NCI-H2196 (cell line): Measurements from ENCODE around the gene TAPT1.
"Not testable (repeated sequence)": the region's sequence is repeated elsewhere in the genome, so short reads cannot be mapped to it uniquely, and the experiment has no call there.

Source experiments
- DNase-seq: peaks from one replicate; lab custom pipeline; 2025; ENCODE audit not compliant: unreplicated experiment; lab: John Stamatoyannopoulos, UW

Gene TAPT1

GRCh38 chr4:16213121-16213520 lies 13.2 kb downstream of the TAPT1 start:
- no peak for DNase-seq

DNA sequence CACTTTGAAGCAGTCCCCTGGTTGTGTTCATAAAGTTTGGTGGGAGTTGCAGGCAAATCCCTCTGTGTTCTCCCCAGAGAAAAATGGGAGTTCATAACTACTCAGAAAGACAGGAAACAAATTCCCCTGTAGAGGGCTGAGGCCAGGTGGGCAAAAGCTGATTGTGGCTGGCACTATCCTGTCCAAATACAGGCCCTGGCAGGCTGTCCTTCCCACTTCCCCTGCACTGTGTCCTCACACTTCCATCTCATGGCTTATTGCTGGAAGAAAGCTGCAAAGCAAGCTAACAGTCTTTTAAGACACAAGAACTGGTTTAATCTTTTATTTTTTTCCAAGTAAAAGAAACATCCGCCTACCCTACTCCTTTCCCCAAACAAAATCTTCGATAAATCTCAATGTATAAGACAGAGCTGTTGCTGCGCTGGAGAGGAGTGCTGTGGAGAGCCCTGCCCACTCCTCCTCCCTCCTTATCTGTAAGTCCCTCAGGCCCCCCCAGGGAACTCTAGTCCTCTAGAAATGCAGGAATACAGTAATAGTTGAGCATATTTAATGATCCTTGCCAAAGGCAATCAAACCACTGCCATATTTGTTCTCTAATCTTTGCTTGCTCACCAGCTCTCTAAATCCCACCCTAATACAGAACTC lies 14.0 kb downstream of the TAPT1 start:
- no peak for DNase-seq

DNA sequence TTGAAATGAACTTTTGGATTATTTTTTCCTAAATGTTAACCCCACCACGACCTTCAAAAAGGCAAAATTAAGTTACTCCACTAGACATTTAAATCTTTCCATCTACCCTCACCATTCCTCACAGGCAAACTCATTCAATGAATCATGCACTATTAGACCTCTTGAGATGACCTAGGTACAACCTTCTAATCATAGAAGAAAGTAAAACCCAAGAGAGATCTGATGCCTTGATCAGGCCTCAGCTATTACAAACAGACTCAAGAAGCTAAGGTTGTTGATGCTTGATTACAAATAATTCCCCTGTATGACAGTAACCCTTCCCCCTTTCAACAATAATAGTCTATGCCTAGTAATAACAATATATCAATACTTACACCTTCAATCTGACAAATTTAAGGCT lies 18.9 kb downstream of the TAPT1 start:
- DNase-seq, result no peak

GRCh38 chr4:16206848-16207247 lies 19.4 kb downstream of the TAPT1 start:
- no peak for DNase-seq

DNA sequence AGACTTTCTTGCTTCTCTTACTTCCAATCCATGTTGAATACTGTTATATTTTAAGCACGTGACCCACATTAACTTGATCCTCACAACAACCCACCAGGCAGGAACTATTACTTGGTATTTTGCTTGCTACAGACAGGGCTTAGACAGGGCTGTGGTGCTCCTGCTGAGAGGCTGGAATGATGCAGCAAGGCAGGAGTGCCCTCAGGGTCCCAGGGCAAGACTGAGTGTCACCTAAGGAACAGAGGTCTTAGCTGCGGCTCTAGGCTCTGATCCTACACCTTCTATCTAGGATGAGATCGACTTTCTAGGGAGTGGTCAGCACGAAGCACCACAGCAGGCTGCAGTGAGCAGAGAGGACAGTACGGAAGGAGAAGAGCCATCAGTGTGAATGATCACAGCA lies 20.0 kb downstream of the TAPT1 start:
- DNase-seq, result no peak

DNA sequence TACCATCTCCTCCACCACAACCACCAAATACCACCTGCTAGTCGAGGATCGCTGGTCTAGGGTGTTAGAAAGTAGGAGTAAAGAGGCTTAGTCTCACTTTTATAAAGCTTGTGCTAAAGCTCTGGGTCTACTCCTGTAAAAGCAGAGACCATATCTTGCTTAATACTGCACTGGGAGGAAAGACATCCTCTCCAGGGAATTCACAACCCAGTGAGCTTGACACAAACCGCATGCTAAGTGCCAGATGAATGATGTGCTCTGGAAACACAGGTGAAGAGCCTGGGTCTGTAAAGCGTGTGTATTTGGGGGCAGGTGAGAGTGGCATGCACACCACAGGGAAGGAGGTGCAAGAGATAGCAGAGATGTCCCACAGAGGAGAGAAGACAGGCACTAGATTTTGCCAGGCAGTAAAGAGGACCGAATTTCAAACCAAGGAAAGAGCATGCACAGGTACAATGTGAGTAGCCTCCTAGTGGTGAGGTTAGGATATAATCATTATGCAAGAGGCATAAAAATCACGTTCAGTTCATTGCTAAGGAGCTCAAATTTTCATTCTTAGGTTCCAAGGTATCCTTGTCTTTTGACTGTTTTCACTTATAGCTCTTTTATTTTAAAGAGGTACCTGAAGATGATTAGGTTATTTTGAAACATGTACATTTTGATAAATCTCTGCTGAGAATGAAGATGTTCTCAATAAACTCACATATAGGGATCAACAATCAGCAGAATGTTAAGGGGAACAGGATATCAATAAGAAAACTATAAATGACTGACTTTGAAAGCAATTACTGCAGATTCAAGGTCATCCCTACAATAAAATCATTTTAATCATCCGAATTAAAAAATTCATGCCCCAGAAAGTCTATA lies 20.7 kb downstream of the TAPT1 start:
- peak; percentile 38 for DNase-seq

- DNase-seq, result no peak
Measured at GRCh38 chr4:16204505-16204904, 21.8 kb downstream of the TAPT1 start.

- DNase-seq, result no peak
Measured at GRCh38 chr4:16203083-16203482, 23.2 kb downstream of the TAPT1 start.

GRCh38 chr4:16202598-16202997 lies 23.7 kb downstream of the TAPT1 start:
- DNase-seq, result no peak

GRCh38 chr4:16199093-16199492 lies 27.2 kb downstream of the TAPT1 start:
- peak; percentile 31 for DNase-seq

GRCh38 chr4:16197876-16198665 lies 28.2 kb downstream of the TAPT1 start:
- no peak for DNase-seq

DNA sequence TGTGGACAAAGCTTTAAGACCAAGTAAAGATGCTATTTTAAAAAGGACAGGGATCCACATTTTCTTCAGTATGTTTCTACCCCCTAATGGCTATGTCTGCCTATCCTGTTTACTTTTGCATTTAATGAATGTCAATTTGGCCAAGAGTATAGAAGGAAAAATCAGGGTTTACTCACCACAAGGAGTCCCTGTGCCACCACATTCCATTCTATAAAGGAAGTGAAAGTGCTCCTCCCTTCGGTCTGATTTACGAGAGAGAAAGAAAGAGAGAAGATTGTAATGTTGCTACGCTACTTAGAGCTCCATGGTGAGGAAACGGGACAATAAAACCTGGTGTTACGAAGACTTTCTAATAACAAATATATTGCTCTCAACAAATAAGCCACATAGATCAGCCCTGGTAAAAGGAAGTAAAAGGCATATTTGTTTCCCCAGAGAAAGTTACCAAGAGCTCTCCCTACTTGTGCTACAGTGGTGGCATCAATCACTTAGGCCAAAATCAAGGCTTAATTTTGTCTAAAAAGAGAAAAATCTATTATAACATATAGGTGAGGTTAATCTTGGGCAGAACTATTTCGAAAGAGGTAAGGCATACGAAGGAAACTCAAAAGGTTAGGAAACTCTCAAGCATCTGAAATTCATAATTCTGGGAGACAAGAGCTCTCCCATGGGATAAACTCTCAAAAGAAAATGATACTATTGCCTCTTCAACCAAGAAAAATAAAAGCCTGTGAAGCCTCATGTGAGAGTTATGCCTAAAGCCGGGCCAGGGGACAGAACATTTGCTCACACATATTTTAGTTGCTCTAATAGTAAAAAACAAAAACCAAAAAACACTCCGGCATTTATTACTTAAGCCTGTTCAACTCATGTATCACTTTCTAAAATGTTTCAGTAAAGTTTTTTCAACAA lies 29.5 kb downstream of the TAPT1 start:
- DNase-seq, result no peak

DNA sequence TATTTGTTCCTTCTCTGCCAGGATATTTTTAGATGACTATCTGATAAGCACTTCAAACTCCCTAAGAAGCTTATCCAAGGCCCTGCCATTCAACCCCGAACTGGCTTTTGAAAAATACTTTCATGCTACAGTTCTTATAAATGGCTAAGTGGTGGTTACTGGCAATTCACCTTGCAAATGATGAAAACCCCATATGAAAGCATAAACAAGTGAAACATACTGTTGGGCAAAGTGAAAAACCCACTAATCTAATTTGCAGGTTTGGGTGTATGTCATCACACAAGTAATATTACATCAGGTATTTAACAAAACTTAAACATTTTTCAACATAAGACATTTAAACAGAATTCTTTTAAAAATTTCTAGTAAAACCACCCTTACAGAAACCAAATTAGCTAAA lies 31.1 kb downstream of the TAPT1 start:
- no peak for DNase-seq

GRCh38 chr4:16194798-16195197 lies 31.5 kb downstream of the TAPT1 start:
- DNase-seq, result not testable (repeated sequence)

- no peak for DNase-seq
Measured at GRCh38 chr4:16194214-16194613, 32.1 kb downstream of the TAPT1 start.

DNA sequence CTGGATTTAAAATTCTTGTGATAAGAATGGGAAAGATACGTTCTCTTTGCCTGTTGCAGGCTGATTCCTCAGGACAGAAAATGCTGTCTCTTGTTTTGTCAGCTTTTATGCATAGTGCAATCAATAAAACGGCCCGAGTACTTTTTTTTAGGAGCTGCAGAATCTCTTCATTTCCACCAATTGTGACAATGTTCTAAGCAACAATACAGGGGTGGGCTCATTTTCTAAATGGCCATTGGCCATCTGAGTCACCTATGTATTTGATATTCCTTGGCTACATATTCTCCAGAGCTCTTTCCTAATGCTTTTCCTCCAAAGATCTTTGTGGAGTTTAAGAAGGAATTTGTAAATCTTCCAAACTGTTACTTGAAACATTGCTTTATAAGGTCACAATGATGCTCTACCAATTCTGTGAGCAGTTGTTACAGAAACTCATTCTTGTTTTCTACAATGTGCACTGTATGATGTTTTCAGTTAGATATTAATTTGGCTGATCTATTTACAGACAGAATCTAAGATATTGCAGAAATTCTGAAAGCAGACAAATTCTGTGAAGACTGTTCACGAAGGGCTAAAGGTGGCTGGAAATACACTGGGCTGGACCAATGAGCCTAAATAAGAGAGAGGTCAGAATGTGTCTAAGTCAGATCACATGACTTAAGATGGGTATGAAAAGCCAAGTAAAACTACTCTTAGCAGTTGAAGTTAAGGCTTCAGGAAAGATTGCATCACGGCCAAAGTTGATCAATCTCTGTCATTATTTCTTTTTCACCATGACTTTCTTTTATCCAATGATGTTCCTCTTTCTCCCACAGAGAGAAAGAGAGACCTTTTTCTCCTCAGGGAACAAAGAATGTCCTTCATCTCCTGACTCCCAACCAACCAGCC lies 33.4 kb downstream of the TAPT1 start:
- no peak for DNase-seq

- no peak for DNase-seq
Measured at GRCh38 chr4:16192057-16192456, 34.2 kb downstream of the TAPT1 start.

- DNase-seq, result no peak
Measured at GRCh38 chr4:16187455-16187854, 38.8 kb downstream of the TAPT1 start.

DNA sequence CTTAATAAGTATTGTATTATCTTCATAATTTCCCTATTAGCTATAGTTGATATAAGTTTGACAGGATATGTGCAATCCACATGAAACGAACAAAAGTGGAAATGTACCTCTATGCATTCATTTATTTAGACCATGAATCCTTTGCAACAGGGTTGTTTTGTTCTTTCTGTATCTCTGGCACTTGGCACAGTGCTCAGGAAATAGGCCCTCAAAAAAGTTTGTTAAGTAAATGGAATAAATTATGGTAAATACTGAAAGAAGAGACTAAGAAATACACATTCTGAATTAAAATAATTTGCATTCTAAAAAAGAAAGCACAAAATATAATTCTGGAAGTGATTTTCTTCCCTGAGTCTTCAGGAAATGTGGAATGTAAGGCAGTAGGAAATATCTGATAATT lies 39.3 kb downstream of the TAPT1 start:
- no peak for DNase-seq

GRCh38 chr4:16183604-16184003 lies 42.7 kb downstream of the TAPT1 start:
- no peak for DNase-seq
